ENCODE results near the gene NANOS2. TPM values are rescaled to one million over a fixed set of nuclear protein-coding genes. Genes with fewer than 3 reads are reported as not detected.

NANOS2 gene
- total and polyA plus RNA-seq, 2 of the 13 experiments (the other 11 are each of a cell fraction or from before 2014, with no cell fraction given) = not detected

- TF ChIP-seq HIC2 (CRISPR knock-in tag; IDR thresholded peaks at IDR 0.05; ENCODE audit: low read depth) (no peak), ZNF792 (CRISPR knock-in tag; IDR thresholded peaks at IDR 0.05) (0 out of 2 replicates have a peak, but pooled peaks have one; percentile 19), ZFP36L1 (CRISPR knock-in tag; IDR thresholded peaks at IDR 0.05) (no peak), ZHX2 (IDR thresholded peaks at IDR 0.05; ENCODE audit: low read depth) (no peak), ZHX2 (CRISPR knock-in tag; IDR thresholded peaks at IDR 0.05; ENCODE audit: borderline replicate concordance) (no peak), ZNF652 (CRISPR knock-in tag; IDR thresholded peaks at IDR 0.05; ENCODE audit: borderline replicate concordance, low read depth) (peak; percentile 100), SOX5 (CRISPR knock-in tag; IDR thresholded peaks at IDR 0.05; ENCODE audit: borderline replicate concordance) (no peak), KDM5B (CRISPR knock-in tag; IDR thresholded peaks at IDR 0.05; ENCODE audit: borderline replicate concordance) (no peak), GLI4 (CRISPR knock-in tag; IDR thresholded peaks at IDR 0.05; ENCODE audit: borderline replicate concordance) (no peak), YEATS4 (CRISPR knock-in tag; IDR thresholded peaks at IDR 0.05; ENCODE audit: borderline replicate concordance) (peak; percentile 73), ZNF740 (CRISPR knock-in tag; IDR thresholded peaks at IDR 0.05) (peak; percentile 95), ZNF318 (CRISPR knock-in tag; IDR thresholded peaks at IDR 0.05) (no peak), ATAD3A (CRISPR knock-in tag; IDR thresholded peaks at IDR 0.05) (no peak)
These were observed 28.0 kb downstream of the NANOS2 start (continued) for GRCh38 chr19:45886427-45887199.

Measured in HepG2 (cell line).